ENCODE data around the gene IL31RA. TPM values are rescaled to one million over a fixed set of nuclear protein-coding genes. Genes with fewer than 3 reads are reported as not detected.

IL31RA gene
- total RNA-seq, 4 donors from 2014 or later = 0.17 to 0.29 TPM; not detected in 2

DNA sequence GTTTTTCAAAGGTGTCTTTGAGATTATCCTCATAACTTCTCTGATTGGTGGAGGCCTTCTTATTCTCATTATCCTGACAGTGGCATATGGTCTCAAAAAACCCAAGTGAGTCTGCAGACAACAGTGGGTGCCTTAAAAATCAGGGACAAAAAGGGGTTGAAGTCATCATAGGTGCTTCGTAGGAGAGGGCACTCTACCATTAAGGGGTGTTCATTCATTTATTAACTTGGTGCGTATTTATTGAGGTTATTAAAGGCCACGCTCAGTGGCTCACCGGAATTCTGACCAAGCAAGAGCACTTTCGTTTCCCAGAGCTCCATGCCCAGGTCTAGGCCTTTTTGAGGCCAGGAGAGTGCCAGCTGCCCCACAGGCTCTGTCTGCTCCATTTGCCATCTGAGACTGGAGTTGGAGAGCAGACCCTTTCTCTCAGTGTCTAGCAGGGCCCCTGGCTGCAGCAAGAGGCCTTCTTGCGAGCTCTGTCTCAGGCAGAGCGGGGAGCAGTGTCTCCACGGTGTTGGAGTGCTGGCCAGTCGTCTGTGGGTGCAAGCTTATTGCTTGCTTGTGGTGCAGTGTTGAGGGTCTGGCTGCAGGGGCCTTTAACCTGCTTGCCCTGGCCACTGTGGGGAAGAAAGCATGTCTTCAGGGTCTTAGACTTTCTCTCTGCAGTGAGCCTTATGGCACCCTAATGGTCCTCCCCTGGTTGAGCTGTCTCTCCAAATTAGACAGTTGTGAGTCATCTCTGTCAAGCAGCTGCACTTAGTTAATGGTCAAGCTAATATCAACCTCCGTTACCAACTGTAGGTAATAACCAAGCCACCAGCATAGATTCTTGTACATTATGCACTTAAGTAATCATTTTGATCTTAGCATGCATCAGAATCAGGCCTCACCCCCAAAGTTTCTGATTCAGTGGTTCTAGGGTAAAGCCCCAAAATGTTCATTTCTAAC lies 62.6 kb downstream of the IL31RA start:
- H3K9me3 ChIP-seq = no peaks in the 10 kb centered on the region
- TF ChIP-seq, protein P1, sequence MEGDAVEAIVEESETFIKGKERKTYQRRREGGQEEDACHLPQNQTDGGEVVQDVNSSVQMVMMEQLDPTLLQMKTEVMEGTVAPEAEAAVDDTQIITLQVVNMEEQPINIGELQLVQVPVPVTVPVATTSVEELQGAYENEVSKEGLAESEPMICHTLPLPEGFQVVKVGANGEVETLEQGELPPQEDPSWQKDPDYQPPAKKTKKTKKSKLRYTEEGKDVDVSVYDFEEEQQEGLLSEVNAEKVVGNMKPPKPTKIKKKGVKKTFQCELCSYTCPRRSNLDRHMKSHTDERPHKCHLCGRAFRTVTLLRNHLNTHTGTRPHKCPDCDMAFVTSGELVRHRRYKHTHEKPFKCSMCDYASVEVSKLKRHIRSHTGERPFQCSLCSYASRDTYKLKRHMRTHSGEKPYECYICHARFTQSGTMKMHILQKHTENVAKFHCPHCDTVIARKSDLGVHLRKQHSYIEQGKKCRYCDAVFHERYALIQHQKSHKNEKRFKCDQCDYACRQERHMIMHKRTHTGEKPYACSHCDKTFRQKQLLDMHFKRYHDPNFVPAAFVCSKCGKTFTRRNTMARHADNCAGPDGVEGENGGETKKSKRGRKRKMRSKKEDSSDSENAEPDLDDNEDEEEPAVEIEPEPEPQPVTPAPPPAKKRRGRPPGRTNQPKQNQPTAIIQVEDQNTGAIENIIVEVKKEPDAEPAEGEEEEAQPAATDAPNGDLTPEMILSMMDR (IDR thresholded peaks at IDR 0.05) = no peak
- TF ChIP-seq POLR2A (IDR thresholded peaks at IDR 0.05; ENCODE audit: low read depth) (no peak), EP300 (IDR thresholded peaks at IDR 0.05) (no peak), POLR2AphosphoS5 (IDR thresholded peaks at IDR 0.05) (no peak)
- intact Hi-C loops (cut with DNase I) = no loop called here
- H3K27me3 ChIP-seq = no peaks in the 10 kb centered on the region
- 93% methylated on average over 6 of the region's 10 CpGs for whole genome bisulfite sequencing
- H3K4me1 ChIP-seq = no peaks in the 10 kb centered on the region
- no peak for DNase-seq (ENCODE audit: extremely low spot score)
- H3K27ac ChIP-seq (replicated peaks in 1 of 4) = no peak overlapping the region
- no peaks in the 10 kb centered on the region for H3K36me3 ChIP-seq
- H3K4me3 ChIP-seq = no peak overlapping the region

- intact Hi-C loops (cut with DNase I) = no loop called here
- no peaks in the 10 kb centered on the region for H3K4me1 ChIP-seq
- no peak overlapping the region for H3K4me3 ChIP-seq
- no peaks in the 10 kb centered on the region for H3K36me3 ChIP-seq
- WGBS = 100% methylated on average over 1 of the region's 2 CpGs
- H3K27ac ChIP-seq (replicated peaks in 1 of 4) = no peak overlapping the region
- H3K27me3 ChIP-seq = no peaks in the 10 kb centered on the region
- H3K9me3 ChIP-seq = no peaks in the 10 kb centered on the region
- no peak for TF ChIP-seq POLR2A (IDR thresholded peaks at IDR 0.05; ENCODE audit: low read depth)
- peak; percentile 62 for DNase-seq (ENCODE audit: extremely low spot score)
These were observed 63.8 kb downstream of the IL31RA start for GRCh38 chr5:55914971-55915370.

GRCh38 chr5:55915783-55916182 lies 64.6 kb downstream of the IL31RA start:
- DNase-seq (ENCODE audit: extremely low spot score) = peak; percentile 55
- WGBS = 88% methylated on average over 3 of the region's 3 CpGs
- TF ChIP-seq, protein P1 (IDR thresholded peaks at IDR 0.05) = no peak
- TF ChIP-seq EP300 (IDR thresholded peaks at IDR 0.05) = no peak
- TF ChIP-seq POLR2AphosphoS5 (IDR thresholded peaks at IDR 0.05) = no peak
- TF ChIP-seq POLR2A (IDR thresholded peaks at IDR 0.05; ENCODE audit: low read depth) = no peak
- H3K4me3 ChIP-seq = no peak overlapping the region
- H3K36me3 ChIP-seq = no peaks in the 10 kb centered on the region
- no peak overlapping the region for H3K27ac ChIP-seq (replicated peaks in 1 of 4)
- no peaks in the 10 kb centered on the region for H3K4me1 ChIP-seq
- intact Hi-C loops (cut with DNase I) = no loop called here
- H3K27me3 ChIP-seq = no peaks in the 10 kb centered on the region
- H3K9me3 ChIP-seq = no peaks in the 10 kb centered on the region

DNA sequence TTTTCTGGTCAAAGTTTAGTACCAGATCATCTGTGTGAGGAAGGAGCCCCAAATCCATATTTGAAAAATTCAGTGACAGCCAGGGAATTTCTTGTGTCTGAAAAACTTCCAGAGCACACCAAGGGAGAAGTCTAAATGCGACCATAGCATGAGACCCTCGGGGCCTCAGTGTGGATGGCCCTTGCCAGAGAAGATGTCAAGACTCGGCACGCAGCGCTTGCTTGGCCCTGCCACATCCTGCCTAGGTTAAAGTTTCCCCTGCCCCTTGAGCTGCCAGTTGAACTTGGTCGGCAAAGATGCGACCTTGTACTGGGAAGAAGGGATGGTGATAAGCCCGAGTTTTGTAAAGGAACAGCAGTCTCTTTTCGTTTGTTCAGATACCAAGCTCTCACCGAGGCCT lies 65.8 kb downstream of the IL31RA start:
- intact Hi-C loops (cut with DNase I) = no loop called here
- DNase-seq (ENCODE audit: extremely low spot score) = peak; percentile 89
- 85% methylated on average over 10 of the region's 10 CpGs for WGBS
- H3K9me3 ChIP-seq = no peaks in the 10 kb centered on the region
- no peak overlapping the region for H3K4me3 ChIP-seq
- no peaks in the 10 kb centered on the region for H3K27me3 ChIP-seq
- TF ChIP-seq, protein P1 (IDR thresholded peaks at IDR 0.05) = no peak
- TF ChIP-seq POLR2A (IDR thresholded peaks at IDR 0.05; ENCODE audit: low read depth) (no peak), POLR2AphosphoS5 (IDR thresholded peaks at IDR 0.05) (no peak), EP300 (IDR thresholded peaks at IDR 0.05) (no peak)
- H3K27ac ChIP-seq (replicated peaks in 1 of 4) = no peak overlapping the region
- H3K36me3 ChIP-seq = no peaks in the 10 kb centered on the region
- no peaks in the 10 kb centered on the region for H3K4me1 ChIP-seq

DNA sequence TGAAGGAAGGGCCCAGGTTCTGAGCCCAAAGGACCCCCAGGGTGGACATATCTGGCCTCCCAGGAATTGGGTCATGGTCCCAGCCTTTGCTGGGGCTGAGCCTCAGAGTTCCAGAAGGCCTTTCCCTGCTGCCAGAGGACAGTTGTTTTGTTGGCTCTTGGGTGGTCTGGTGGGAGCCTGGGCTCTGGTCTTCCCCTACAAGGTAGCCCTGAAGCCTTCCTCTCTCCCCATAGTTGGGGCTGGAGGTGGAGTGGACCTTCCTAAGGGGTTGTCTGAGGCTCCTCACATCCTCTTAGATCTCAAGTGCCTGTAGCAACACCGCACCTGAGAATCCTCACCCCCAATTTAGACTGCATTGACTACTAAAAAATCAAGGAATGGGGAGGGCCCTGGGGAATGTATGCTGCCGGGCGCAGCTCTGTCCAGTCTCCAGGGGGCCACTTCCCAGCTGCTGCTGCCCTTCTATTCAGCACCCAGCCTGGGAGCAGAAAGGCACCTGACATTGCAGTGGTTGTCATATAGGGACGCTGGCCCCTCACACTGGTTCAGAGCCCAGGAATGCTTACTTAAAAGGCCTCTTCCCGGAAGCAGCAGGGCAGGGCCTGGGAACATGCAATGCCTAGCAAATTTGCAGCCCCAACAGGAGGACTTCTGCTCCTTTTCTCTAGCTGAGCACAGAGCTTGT lies 66.4 kb downstream of the IL31RA start:
- no peaks in the 10 kb centered on the region for H3K4me1 ChIP-seq
- 100% methylated on average over 1 of the region's 5 CpGs for WGBS
- no peaks in the 10 kb centered on the region for H3K9me3 ChIP-seq
- no peaks in the 10 kb centered on the region for H3K27me3 ChIP-seq
- intact Hi-C loops (cut with DNase I) = no loop called here
- H3K36me3 ChIP-seq = no peaks in the 10 kb centered on the region
- no peak overlapping the region for H3K27ac ChIP-seq (replicated peaks in 1 of 4)
- no peak for DNase-seq (ENCODE audit: extremely low spot score)
- TF ChIP-seq EP300 (IDR thresholded peaks at IDR 0.05) (no peak), POLR2A (IDR thresholded peaks at IDR 0.05; ENCODE audit: low read depth) (no peak), POLR2AphosphoS5 (IDR thresholded peaks at IDR 0.05) (no peak)
- TF ChIP-seq, protein P1 (IDR thresholded peaks at IDR 0.05) = no peak
- H3K4me3 ChIP-seq = no peak overlapping the region
